ENCODE results near the gene PEMT. TPM values are rescaled to one million over a fixed set of nuclear protein-coding genes. Genes with fewer than 3 reads are reported as not detected.
"Not testable (repeated sequence)": the region's sequence is repeated elsewhere in the genome, so short reads cannot be mapped to it uniquely, and the experiment has no call there.

Gene PEMT
- total RNA-seq, 2 donors from 2014 or later, result 27.8 to 37.7 TPM

DNA sequence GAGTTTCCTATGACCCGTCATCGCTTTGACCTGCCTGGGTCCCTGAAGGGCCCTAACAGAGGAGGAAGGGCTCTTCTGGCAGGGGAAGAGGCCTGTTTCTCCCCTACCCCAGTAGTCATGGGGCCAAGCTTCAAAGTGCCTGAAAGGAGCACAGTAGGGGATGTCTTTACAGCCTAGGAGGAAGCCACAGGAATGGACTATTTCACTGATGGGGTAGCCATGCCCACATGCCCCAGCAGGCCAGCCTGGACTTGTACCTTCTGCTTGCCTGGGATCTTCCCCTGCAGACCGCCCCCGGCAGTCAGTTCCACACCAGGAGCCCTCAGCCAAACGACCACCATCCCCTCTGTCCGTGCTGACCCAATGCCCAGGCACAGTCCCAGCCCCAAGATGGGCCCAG lies 41.8 kb upstream of the PEMT start:
- no peak for DNase-seq (ENCODE audit: low spot score)
- Histone ChIP-seq H3K27ac (no peak overlapping the region), H3K27me3 (no peaks in the 10 kb centered on the region), H3K9me3 (no peaks in the 10 kb centered on the region), H3K4me3 (no peak overlapping the region), H3K4me1 (peaks cover 0 to 3% of the 10 kb centered on the region in 2 donors), H3K36me3 (no peaks in the 10 kb centered on the region)
- TF ChIP-seq CTCF (IDR thresholded peaks at IDR 0.05), result no peak

GRCh38 chr17:17632690-17633089 lies 41.2 kb upstream of the PEMT start:
- not testable (repeated sequence) for DNase-seq (ENCODE audit: low spot score); H3K9me3 ChIP-seq; H3K27ac ChIP-seq; H3K27me3 ChIP-seq; H3K4me1 ChIP-seq; H3K4me3 ChIP-seq; H3K36me3 ChIP-seq

- DNase-seq (ENCODE audit: low spot score), result no peak
- TF ChIP-seq CTCF (IDR thresholded peaks at IDR 0.05), result no peak
These were observed 37.0 kb upstream of the PEMT start for GRCh38 chr17:17628388-17629008.

DNA sequence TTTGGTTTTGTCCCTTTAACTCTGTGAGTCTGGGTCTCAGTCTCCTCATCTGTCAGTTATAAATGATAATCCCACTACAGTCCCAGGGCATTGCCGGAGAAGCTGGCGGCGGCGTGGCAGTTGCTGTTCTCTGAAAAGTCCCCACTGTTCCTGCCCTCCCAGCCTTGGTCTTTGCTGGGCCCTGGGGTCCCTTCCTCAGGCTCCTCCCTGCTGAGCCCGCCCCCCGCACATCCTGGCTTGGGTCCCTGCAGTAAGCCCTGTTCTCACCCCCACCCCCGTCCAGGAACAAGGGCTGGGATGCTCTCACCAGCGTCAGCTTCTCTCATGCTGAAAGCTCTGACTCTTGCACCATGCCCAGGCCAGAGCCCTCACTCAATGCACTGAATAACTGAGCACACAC lies 35.3 kb upstream of the PEMT start:
- Histone ChIP-seq H3K27me3 (no peaks in the 10 kb centered on the region), H3K9me3 (no peaks in the 10 kb centered on the region), H3K36me3 (no peaks in the 10 kb centered on the region), H3K4me1 (no peaks in the 10 kb centered on the region), H3K27ac (no peak overlapping the region), H3K4me3 (no peak overlapping the region)
- no peak for TF ChIP-seq CTCF (IDR thresholded peaks at IDR 0.05)
- no peak for DNase-seq (ENCODE audit: low spot score)

More at GRCh38 chr17:17628388-17629008, 37.0 kb upstream of the PEMT start:
- Histone ChIP-seq H3K4me3 (no peak overlapping the region), H3K9me3 (no peaks in the 10 kb centered on the region), H3K27me3 (no peaks in the 10 kb centered on the region), H3K27ac (no peak overlapping the region), H3K4me1 (peaks cover 0 to 3% of the 10 kb centered on the region in 2 donors), H3K36me3 (no peaks in the 10 kb centered on the region)

DNA sequence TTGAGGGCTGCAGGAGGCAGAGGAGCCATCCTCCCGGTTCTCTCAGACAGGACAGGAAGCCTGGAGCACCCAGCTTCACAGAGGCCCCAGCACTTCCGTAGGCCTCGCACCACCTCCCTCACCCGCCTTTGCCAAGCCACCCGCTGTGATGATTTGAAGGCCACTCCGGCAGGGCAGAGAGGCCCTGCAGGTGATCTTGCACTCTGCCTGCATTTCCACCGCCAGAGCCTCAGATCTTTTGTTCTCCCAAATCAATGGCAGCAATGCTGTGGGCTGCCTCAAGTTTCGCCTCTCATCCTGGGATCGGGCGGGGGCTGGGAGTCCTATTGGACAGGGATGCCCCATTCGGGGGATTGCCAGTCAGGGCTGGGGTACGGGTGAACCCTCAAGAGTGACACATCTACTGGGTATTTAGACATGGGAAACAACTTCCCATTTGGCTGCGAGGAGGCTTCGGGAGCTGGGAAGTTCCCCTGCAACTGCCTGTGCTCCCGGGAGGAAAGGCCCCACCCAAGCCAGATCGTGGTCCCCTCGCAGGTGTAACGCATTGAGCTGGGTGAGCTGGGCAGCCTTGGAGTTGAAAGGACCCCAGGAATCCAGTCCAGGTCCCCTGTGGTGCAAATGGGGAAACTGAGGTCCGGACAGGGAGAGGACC lies 34.8 kb upstream of the PEMT start:
- Histone ChIP-seq H3K9me3 (no peaks in the 10 kb centered on the region), H3K27me3 (no peaks in the 10 kb centered on the region), H3K36me3 (no peaks in the 10 kb centered on the region), H3K4me3 (no peak overlapping the region), H3K4me1 (no peaks in the 10 kb centered on the region), H3K27ac (no peak overlapping the region)
- TF ChIP-seq CTCF (IDR thresholded peaks at IDR 0.05), result no peak
- DNase-seq (ENCODE audit: low spot score), result no peak

DNA sequence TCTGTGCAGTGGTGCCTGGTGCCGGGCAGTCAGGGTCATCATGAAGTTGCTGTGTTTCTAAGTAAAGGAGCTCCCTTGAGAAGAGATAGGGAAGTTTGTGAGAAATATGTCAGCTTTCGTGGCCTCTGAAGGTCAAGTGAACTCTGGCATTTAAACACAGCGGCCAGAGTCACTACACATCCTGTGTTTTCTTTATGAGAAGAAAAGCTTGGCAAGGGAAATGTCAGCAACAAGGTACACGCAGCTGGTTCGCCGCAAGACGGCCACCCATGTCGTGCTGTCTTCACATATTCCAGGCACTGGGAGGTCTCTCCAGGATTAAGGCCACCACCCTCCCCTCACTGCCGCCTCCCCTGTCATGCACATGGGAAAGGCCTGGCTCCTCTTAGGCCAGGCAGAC lies 33.2 kb upstream of the PEMT start:
- Histone ChIP-seq H3K4me1 (no peaks in the 10 kb centered on the region), H3K36me3 (no peaks in the 10 kb centered on the region)
- no peak for TF ChIP-seq CTCF (IDR thresholded peaks at IDR 0.05)

More for the DNA sequence above, 33.2 kb upstream of the PEMT start:
- Histone ChIP-seq H3K9me3 (no peaks in the 10 kb centered on the region), H3K27me3 (no peaks in the 10 kb centered on the region), H3K27ac (no peak overlapping the region), H3K4me3 (no peak overlapping the region)
- no peak for DNase-seq (ENCODE audit: low spot score)

Data from right atrium auricular region (tissue), 2 donors.